ENCODE results near the gene SAMD14.
"Not testable (repeated sequence)": the region's sequence is repeated elsewhere in the genome, so short reads cannot be mapped to it uniquely, and the experiment has no call there.

SAMD14 gene

DNA sequence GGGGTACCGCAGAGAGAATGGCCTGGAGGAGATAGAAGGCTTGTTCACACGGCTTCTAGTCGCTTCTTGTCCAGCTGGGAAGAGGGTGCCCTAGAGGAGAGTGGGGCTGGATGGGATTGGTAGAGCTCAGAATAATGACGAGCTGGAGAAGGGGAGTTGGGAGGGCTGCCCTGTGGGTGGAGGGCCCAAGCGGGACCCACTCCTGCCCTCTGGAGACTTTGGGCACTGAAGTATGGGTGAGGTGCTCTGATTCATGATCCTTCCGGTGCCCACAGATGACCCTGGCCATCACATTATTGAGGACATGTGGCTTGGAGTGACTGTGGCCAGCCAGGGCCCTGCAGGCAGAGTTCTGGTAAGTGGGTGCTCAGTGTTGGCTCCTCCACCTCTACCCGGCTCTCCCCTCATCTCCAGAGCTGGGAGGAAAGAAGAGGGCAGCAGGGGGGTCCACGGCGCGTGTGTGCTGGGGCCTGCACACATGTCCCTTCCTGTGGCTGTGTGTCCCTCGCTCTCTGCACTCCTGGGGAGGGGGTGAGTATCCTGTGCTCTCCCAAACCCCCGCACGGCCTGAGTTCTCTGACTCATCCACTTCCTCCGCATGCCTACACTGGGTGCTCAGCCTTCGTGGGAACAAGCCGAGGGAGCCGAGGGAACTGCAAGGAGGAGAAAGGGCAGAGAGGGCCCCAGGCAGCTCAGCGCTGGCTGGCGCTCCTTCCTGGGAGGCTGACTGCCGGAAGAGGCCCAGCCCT, 65.5 kb downstream of the SAMD14 start:
- no peaks in the 10 kb centered on the region for H3K9me3 Mint-ChIP-seq (ENCODE audit: low read depth)
- no peak overlapping the region for H3K4me3 Mint-ChIP-seq
- H3K36me3 Mint-ChIP-seq: peaks cover 2% of the 10 kb centered on the region
- no peaks in the 10 kb centered on the region for H3K4me1 Mint-ChIP-seq (ENCODE audit: low read depth)
- no peak overlapping the region for H3K27ac Mint-ChIP-seq
- H3K27me3 Mint-ChIP-seq: no peaks in the 10 kb centered on the region

DNA sequence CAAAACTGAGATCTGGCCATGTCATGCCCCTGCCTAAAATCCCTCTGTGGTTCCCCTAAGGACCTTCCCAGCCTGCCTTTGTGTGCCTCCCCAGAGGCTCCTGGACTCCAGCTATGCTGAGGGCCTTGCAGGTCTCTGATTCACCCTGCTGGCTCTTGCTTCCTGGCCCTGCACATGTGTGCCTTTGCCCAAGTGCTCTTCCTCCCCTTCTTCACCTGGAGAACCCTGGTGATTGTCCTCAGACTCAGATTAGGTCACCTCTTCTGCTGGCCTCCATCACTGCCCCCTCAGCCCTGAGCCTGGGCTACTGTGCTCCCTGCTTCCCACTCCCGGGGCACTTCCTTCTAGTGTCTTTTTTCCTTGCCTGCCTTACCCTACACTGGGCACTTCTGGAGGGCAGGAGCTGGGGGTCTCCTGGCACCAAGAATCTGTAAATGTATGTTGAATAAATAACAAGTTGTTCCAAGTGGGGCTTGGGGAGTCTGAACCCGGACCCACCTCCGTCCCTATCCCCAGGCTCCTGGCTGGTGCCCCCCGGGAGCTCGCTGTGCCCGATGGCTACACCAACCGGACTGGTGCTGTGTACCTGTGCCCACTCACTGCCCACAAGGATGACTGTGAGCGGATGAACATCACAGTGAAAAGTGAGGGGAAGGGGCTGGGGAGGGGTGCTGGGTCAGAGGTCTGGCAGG, 66.3 kb downstream of the SAMD14 start:
- Mint-ChIP-seq H3K9me3 (ENCODE audit: low read depth) (no peaks in the 10 kb centered on the region), H3K4me3 (no peak overlapping the region), H3K27ac (no peak overlapping the region), H3K36me3 (peaks cover 2% of the 10 kb centered on the region), H3K27me3 (no peaks in the 10 kb centered on the region), H3K4me1 (ENCODE audit: low read depth) (no peaks in the 10 kb centered on the region)

DNA sequence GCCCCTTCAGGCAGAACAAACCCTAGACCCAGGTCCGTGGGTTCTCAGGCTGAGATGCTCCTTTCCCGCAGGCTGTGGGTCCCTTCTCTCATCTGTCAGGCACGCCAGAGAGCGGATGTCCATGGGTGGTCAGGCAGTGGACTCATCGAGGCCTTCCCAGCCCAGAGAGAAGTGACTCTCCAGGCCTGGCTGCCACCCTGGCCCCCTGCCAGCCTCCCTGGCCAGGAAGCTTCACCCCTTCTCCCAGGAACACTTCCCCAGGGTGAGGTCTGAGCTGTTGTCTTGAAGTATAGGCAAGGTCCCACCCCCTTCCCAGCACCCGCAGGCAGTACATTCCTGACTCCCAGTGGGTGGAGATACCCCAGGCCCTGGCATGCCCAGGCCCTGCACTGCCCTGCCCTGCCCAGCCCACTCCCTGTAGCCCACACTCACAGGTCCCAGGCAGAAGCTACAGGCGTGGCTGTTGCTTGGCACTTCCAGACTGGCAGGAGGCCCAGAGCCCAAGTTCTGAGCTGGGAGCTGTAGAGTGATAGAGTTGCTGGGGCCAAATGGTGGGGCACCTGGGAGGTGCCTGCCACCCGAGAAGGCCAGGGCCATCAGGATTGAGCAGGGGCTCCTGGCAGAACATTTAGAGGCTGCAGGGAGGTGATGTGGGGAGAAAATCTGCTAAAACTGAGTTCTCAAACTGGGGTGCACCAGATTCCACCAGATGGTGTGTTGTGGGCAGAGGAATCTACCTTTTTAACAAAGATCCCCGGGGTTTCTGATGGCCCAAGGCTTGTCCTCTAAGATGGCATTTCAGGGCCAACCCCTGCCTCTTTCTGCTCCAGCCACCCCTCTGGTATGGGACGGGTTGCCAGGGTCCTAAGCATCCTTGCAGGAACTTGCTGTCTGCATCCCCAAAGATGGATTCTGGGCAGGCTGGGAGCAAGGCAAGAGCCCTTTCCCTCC, 67.4 kb downstream of the SAMD14 start:
- H3K4me3 Mint-ChIP-seq: no peak overlapping the region
- H3K27me3 Mint-ChIP-seq: no peaks in the 10 kb centered on the region
- no peak overlapping the region for H3K27ac Mint-ChIP-seq

DNA sequence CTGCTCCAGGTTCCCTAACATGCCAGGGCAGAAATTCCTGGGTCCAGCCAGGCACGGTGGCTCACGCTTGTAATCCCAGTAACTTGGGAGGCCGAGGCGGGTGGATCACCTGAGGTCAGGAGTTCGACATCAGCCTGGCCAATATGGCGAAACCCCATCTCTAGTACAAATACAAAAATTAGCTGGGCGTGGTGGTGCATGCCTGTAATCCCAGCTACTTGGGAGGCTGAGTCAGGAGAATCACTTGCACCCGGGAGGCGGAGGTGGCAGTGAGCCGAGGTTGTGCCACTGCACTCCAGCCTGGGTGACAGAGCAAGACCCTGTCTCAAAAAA, 68.3 kb downstream of the SAMD14 start:
- not testable (repeated sequence) for H3K27me3 Mint-ChIP-seq; H3K4me3 Mint-ChIP-seq; H3K27ac Mint-ChIP-seq; H3K9me3 Mint-ChIP-seq (ENCODE audit: low read depth); H3K4me1 Mint-ChIP-seq (ENCODE audit: low read depth); H3K36me3 Mint-ChIP-seq

More for the DNA sequence above, 67.4 kb downstream of the SAMD14 start:
- Mint-ChIP-seq H3K36me3 (no peaks in the 10 kb centered on the region), H3K4me1 (ENCODE audit: low read depth) (peaks cover 5% of the 10 kb centered on the region), H3K9me3 (ENCODE audit: low read depth) (no peaks in the 10 kb centered on the region)

DNA sequence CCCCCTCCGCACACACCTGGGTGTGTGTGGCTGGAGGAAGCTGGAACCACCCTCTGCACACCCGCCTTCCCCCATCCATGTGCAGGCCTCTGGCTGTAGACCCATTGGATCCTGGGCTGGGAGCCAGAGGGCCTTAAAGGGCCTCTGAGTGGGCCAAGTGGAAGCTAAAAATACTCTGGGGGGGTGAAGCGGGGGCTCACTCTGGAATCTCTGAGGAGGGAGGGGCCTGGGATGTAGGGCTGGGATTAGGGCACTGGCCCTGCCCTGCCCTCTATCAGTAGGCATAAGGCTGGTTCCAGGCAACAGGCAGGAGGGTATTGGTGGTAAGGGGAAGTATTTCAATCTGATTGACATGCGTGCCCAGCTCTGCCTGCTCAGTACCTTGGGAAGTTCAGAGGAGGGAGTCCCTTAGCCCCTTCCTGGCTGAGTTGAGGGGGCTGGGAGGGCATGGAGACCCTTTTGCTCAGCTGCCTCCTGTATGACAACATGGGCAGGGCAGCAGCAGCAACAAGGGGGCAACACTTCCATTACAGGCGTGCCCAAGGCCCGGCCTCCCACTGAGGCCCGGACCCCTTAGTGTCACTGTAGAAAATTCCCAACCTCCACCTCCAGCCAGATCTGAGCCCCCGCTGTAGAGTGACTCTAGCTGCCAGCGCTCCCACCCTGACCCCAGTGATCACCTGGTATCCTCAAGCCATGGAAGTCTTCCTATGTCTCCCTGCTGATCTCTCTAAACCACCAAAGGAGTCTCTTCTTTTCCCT, 68.8 kb downstream of the SAMD14 start:
- Mint-ChIP-seq H3K27ac (no peak overlapping the region), H3K27me3 (no peaks in the 10 kb centered on the region), H3K4me3 (no peak overlapping the region)

More for the DNA sequence above, 68.8 kb downstream of the SAMD14 start:
- H3K36me3 Mint-ChIP-seq: no peaks in the 10 kb centered on the region
- H3K9me3 Mint-ChIP-seq (ENCODE audit: low read depth): no peaks in the 10 kb centered on the region
- H3K4me1 Mint-ChIP-seq (ENCODE audit: low read depth): peaks cover 10% of the 10 kb centered on the region
